ENCODE measurements around the gene LRRC75A. TPM values are rescaled to one million over a fixed set of nuclear protein-coding genes. Genes with fewer than 3 reads are reported as not detected.

The LRRC75A gene
- polyA plus RNA-seq, 1 donor from 2014 or later, result 0.53 TPM

- H3K79me2 ChIP-seq (replicated peaks; ENCODE audit: insufficient read depth, low read length), result peaks cover 29% of the 10 kb centered on the region
- no peaks in the 10 kb centered on the region for H4K20me1 ChIP-seq (ENCODE audit: insufficient read depth)
- peak overlapping the region; percentile 89 for H3K9ac ChIP-seq (ENCODE audit: low read length)
- peak overlapping the region; percentile 94 for H3K27ac ChIP-seq (ENCODE audit: low read length)
- H3K4me3 ChIP-seq (ENCODE audit: low read length), result peak overlapping the region; percentile 96
- H2AFZ ChIP-seq (ENCODE audit: low read depth, low read length), result peak overlapping the region; percentile 56
- TF ChIP-seq EP300 (conservative IDR thresholded peaks at IDR 0.05; ENCODE audit: poor library complexity, severe bottlenecking) (peak; percentile 33), EZH2 (IDR thresholded peaks at IDR 0.05; ENCODE audit: borderline replicate concordance, insufficient read depth, low read length, poor library complexity, severe bottlenecking) (no peak), REST (IDR thresholded peaks at IDR 0.05; ENCODE audit: borderline replicate concordance) (peak; percentile 77), MXI1 (conservative IDR thresholded peaks at IDR 0.05; ENCODE audit: poor library complexity, severe bottlenecking) (peak; percentile 96), RAD21 (conservative IDR thresholded peaks at IDR 0.05) (peak; percentile 28), POLR2AphosphoS5 (IDR thresholded peaks at IDR 0.05) (peak; percentile 89), SMC3 (conservative IDR thresholded peaks at IDR 0.05; ENCODE audit: poor library complexity) (peak; percentile 35), TAF1 (IDR thresholded peaks at IDR 0.05; ENCODE audit: low read depth) (peak; percentile 62)
- TF ChIP-seq, protein P1, sequence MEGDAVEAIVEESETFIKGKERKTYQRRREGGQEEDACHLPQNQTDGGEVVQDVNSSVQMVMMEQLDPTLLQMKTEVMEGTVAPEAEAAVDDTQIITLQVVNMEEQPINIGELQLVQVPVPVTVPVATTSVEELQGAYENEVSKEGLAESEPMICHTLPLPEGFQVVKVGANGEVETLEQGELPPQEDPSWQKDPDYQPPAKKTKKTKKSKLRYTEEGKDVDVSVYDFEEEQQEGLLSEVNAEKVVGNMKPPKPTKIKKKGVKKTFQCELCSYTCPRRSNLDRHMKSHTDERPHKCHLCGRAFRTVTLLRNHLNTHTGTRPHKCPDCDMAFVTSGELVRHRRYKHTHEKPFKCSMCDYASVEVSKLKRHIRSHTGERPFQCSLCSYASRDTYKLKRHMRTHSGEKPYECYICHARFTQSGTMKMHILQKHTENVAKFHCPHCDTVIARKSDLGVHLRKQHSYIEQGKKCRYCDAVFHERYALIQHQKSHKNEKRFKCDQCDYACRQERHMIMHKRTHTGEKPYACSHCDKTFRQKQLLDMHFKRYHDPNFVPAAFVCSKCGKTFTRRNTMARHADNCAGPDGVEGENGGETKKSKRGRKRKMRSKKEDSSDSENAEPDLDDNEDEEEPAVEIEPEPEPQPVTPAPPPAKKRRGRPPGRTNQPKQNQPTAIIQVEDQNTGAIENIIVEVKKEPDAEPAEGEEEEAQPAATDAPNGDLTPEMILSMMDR (IDR thresholded peaks at IDR 0.05; ENCODE audit: poor library complexity, severe bottlenecking), result no peak
- no peaks in the 10 kb centered on the region for H3K9me3 ChIP-seq (ENCODE audit: low read length)
- H3F3A ChIP-seq (ENCODE audit: insufficient read depth, low read length, poor library complexity, severe bottlenecking), result no peaks in the 10 kb centered on the region
- H3K36me3 ChIP-seq (ENCODE audit: insufficient read depth, low read length), result peaks cover 7% of the 10 kb centered on the region
- H3K27me3 ChIP-seq (ENCODE audit: insufficient read depth, low read depth, low read length), result no peaks in the 10 kb centered on the region
- no peaks in the 10 kb centered on the region for H3K9me2 ChIP-seq (ENCODE audit: insufficient read depth, low read length)
- peak overlapping the region; percentile 56 for H3K4me2 ChIP-seq (ENCODE audit: low read length)
Observed at GRCh38 chr17:16438557-16439302, 53.3 kb downstream of the LRRC75A start.

DNA sequence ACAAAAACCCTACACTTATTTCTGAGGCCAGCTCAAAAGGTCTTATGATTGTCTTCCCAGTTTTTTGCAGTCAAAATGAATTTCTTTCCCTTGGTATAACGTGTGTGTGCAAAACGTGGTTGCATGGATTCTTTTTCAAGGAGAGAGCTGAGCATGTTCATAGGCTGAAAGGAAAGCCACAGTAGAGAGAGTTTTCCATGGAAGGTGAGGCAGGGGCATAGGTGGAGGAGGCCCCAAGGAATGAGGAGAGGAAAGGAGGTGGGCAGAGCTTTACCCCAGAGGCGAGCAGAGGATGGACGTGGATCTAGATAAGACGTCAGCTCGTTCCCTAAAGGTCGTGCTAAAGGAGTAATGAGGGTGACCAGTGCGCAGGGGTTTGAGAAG lies 53.8 kb downstream of the LRRC75A start:
- no peaks in the 10 kb centered on the region for H3K9me3 ChIP-seq (ENCODE audit: low read length)
- H3K27ac ChIP-seq (ENCODE audit: low read length), result peak overlapping the region; percentile 94
- H4K20me1 ChIP-seq (ENCODE audit: insufficient read depth), result no peaks in the 10 kb centered on the region
- H3K9ac ChIP-seq (ENCODE audit: low read length), result peak overlapping the region; percentile 70
- peak overlapping the region; percentile 56 for H2AFZ ChIP-seq (ENCODE audit: low read depth, low read length)
- H3K9me2 ChIP-seq (ENCODE audit: insufficient read depth, low read length), result no peaks in the 10 kb centered on the region
- no peaks in the 10 kb centered on the region for H3F3A ChIP-seq (ENCODE audit: insufficient read depth, low read length, poor library complexity, severe bottlenecking)
- H3K4me2 ChIP-seq (ENCODE audit: low read length), result peak overlapping the region; percentile 56
- H3K27me3 ChIP-seq (ENCODE audit: insufficient read depth, low read depth, low read length), result no peaks in the 10 kb centered on the region
- peak overlapping the region; percentile 96 for H3K4me3 ChIP-seq (ENCODE audit: low read length)
- no peak for TF ChIP-seq EP300 (conservative IDR thresholded peaks at IDR 0.05; ENCODE audit: poor library complexity, severe bottlenecking)
- no peak for TF ChIP-seq EZH2 (IDR thresholded peaks at IDR 0.05; ENCODE audit: borderline replicate concordance, insufficient read depth, low read length, poor library complexity, severe bottlenecking)
- peak; percentile 8 for TF ChIP-seq RAD21 (conservative IDR thresholded peaks at IDR 0.05)
- TF ChIP-seq REST (IDR thresholded peaks at IDR 0.05; ENCODE audit: borderline replicate concordance), result peak; percentile 28
- TF ChIP-seq SMC3 (conservative IDR thresholded peaks at IDR 0.05; ENCODE audit: poor library complexity), result no peak
- TF ChIP-seq, protein P1 (IDR thresholded peaks at IDR 0.05; ENCODE audit: poor library complexity, severe bottlenecking), result peak; percentile 37
- no peak for TF ChIP-seq TAF1 (IDR thresholded peaks at IDR 0.05; ENCODE audit: low read depth)
- TF ChIP-seq MXI1 (conservative IDR thresholded peaks at IDR 0.05; ENCODE audit: poor library complexity, severe bottlenecking), result no peak
- no peak for TF ChIP-seq POLR2AphosphoS5 (IDR thresholded peaks at IDR 0.05)
- H3K79me2 ChIP-seq (replicated peaks; ENCODE audit: insufficient read depth, low read length), result peaks cover 29% of the 10 kb centered on the region
- H3K36me3 ChIP-seq (ENCODE audit: insufficient read depth, low read length), result peaks cover 6% of the 10 kb centered on the region
